B cell (primary cell): ENCODE measurements around the gene EID1. TPM values are rescaled to one million over a fixed set of nuclear protein-coding genes. Genes with fewer than 3 reads are reported as not detected.

Experiments used
- ATAC-seq: fragments of 200-7000 bp; cut with Tn5 transposase; one replicate; pipeline ENCODE4 v1.10.0; 2021; ENCODE audit warnings: low read depth, mild to moderate bottlenecking, moderate number of reproducible peaks, moderate library complexity
- CTCF ChIA-PET: fragments of 350-600 bp; sonication (Branson Sonifier 250); formaldehyde crosslinking; loops from one replicate; lab custom pipeline; 2021; ENCODE audit warnings: antibody characterized with exemption, inconsistent platforms; lab: Charles Lee
- POLR2A ChIA-PET: fragments of 350-600 bp; sonication (Branson Sonifier 250); formaldehyde crosslinking; loops from one replicate; lab custom pipeline; 2021; ENCODE audit warnings: antibody characterized with exemption; lab: Charles Lee
- DNase-seq: peaks from one replicate; pipeline ENCODE4 v3.0.0; 2013
- H2AFZ ChIP-seq: 2 replicates; pipeline ENCODE4 v1.6.1; 2012; ENCODE audit warnings: mild to moderate bottlenecking, low read depth, low read length; ENCODE audit not compliant: insufficient read depth, poor library complexity, severe bottlenecking
- H3K27ac ChIP-seq, 2 donors: 1 replicate in 1 of 2; 2 replicates in 1 of 2; pipeline ENCODE4 v1.5.1; 2012 to 2013; ENCODE audit warnings: low read length in 2 of 2, mild to moderate bottlenecking in 2 of 2, moderate library complexity in 1 of 2
- H3K27me3 ChIP-seq, 4 experiments: fragments of 200-600 bp in 1 of 4; sonication (generic) in 1 of 4; replicated peaks in 1 of 4; 1 replicate in 2 of 4; 2 replicates in 2 of 4; pipeline versions ENCODE4 v1.6.1 to v1.7.0; 2013 to 2016; ENCODE audit warnings: low read length in 3 of 4, mild to moderate bottlenecking in 2 of 4, mixed read lengths in 1 of 4, moderate library complexity in 1 of 4; ENCODE audit not compliant: insufficient read depth in 4 of 4, control insufficient read depth in 3 of 4; ENCODE audit errors: control extremely low read depth in 1 of 4
- H3K36me3 ChIP-seq, 2 experiments: replicated peaks in 1 of 2; 1 replicate in 1 of 2; 2 replicates in 1 of 2; pipeline versions ENCODE4 v1.6.1 to v1.7.1; 2013; ENCODE audit warnings: low read length in 1 of 2; ENCODE audit not compliant: insufficient read depth in 2 of 2, control insufficient read depth in 1 of 2; ENCODE audit errors: control extremely low read depth in 1 of 2, extremely low read depth in 1 of 2
- H3K4me1 ChIP-seq, 2 donors: fragments of 200-600 bp in 1 of 2; sonication (generic) in 1 of 2; 1 replicate in 1 of 2; 2 replicates in 1 of 2; pipeline versions ENCODE4 v1.5.1 to v1.6.1; 2013 to 2017; ENCODE audit warnings: low read length in 2 of 2; ENCODE audit not compliant: control insufficient read depth in 2 of 2, insufficient read depth in 2 of 2
- H3K4me2 ChIP-seq: replicated peaks from 2 replicates; pipeline ENCODE3; 2012; ENCODE audit warnings: mild to moderate bottlenecking, low read depth, low read length; ENCODE audit not compliant: poor library complexity, severe bottlenecking
- H3K4me3 ChIP-seq, 5 experiments: fragments of 200-600 bp in 1 of 5; sonication (generic) in 1 of 5; 1 replicate in 3 of 5; 2 replicates in 2 of 5; pipeline versions ENCODE4 v1.5.1 to v1.7.0; 2011 to 2016; ENCODE audit warnings: low read length in 4 of 5, mild to moderate bottlenecking in 4 of 5, low read depth in 2 of 5, control low read depth in 1 of 5, moderate library complexity in 1 of 5; ENCODE audit not compliant: insufficient read depth in 1 of 5; ENCODE audit errors: control extremely low read depth in 1 of 5, extremely low read depth in 1 of 5
- H3K79me2 ChIP-seq: fragments of 200-600 bp; sonication (generic); one replicate; pipeline ENCODE4 v1.6.0; 2016; ENCODE audit warnings: low read length; ENCODE audit not compliant: control insufficient read depth, insufficient read depth
- H3K9ac ChIP-seq: fragments of 200-600 bp; sonication (generic); 2 replicates; pipeline ENCODE4 v1.6.1; 2017; ENCODE audit warnings: mild to moderate bottlenecking, low read length, moderate library complexity
- H3K9me3 ChIP-seq, 3 donors: one replicate each; pipeline versions ENCODE4 v1.6.1 to v1.7.1; 2013; ENCODE audit warnings: low read length in 2 of 3; ENCODE audit not compliant: control insufficient read depth in 2 of 3, insufficient read depth in 1 of 3; ENCODE audit errors: control extremely low read depth in 1 of 3
- H4K20me1 ChIP-seq: 2 replicates; pipeline ENCODE4 v1.6.0; 2012; ENCODE audit warnings: mild to moderate bottlenecking, low read length; ENCODE audit not compliant: insufficient read depth, control insufficient read depth, poor library complexity, severe bottlenecking
- H3K27ac Mint-ChIP-seq: one replicate; pipeline ENCODE4 v1.8.0; 2021; ENCODE audit warnings: mixed read lengths
- H3K27me3 Mint-ChIP-seq: one replicate; pipeline ENCODE4 v1.8.0; 2021; ENCODE audit warnings: mixed read lengths
- H3K4me1 Mint-ChIP-seq: one replicate; pipeline ENCODE4 v1.8.0; 2021; ENCODE audit warnings: mixed read lengths
- H3K4me3 Mint-ChIP-seq: one replicate; pipeline ENCODE4 v1.8.0; 2021; ENCODE audit warnings: mixed read lengths
- H3K9me3 Mint-ChIP-seq: one replicate; pipeline ENCODE4 v1.8.0; 2022; ENCODE audit warnings: mixed read lengths; ENCODE audit not compliant: insufficient read depth
- EZH2 ChIP-seq: IDR thresholded peaks from 2 replicates; pipeline ENCODE4 v1.6.1; 2012; ENCODE audit warnings: borderline replicate concordance, low read depth, mild to moderate bottlenecking, moderate library complexity, low read length; ENCODE audit not compliant: insufficient read depth, poor library complexity, severe bottlenecking
- WGBS: methylation state at CpG from one replicate; pipeline ENCODE4 v1.1.5; 2013; ENCODE audit warnings: missing lambda C conversion rate; ENCODE audit not compliant: insufficient coverage; 5-methylcytosine and 5-hydroxymethylcytosine counted together
- intact Hi-C: fragments of 100-400 bp; cut with micrococcal nuclease; formaldehyde crosslinking; loops from one replicate; pipeline ENCODE4 v1.10.0; 2022
- polyA plus RNA-seq: library from polyadenylated mRNA; depleted of rRNA; stranded (reverse); fragments of >200 nt; gene quantifications from 2 replicates; pipeline ENCODE4 v1.2.3, GENCODE V29; 2012
- total RNA-seq, 2 donors: library from RNA; stranded (reverse); fragments of 120-200 nt in 1 of 2; gene quantifications; 1 replicate in 1 of 2; 2 replicates in 1 of 2; pipeline versions ENCODE4 v1.2.3 to v1.2.4, GENCODE V29; 2013 to 2022
- TF ChIP-seq, protein P1 (sequence below): fragments of 200-600 bp; IDR thresholded peaks from one replicate; pipeline ENCODE4 v1.8.0; 2022; ENCODE audit warnings: antibody characterized with exemption, mild to moderate bottlenecking

The EID1 gene
- total and polyA plus RNA-seq, 2 donors (not counting 1 experiment from before 2014, with no cell fraction given) = 30.2 to 56.5 TPM

DNA sequence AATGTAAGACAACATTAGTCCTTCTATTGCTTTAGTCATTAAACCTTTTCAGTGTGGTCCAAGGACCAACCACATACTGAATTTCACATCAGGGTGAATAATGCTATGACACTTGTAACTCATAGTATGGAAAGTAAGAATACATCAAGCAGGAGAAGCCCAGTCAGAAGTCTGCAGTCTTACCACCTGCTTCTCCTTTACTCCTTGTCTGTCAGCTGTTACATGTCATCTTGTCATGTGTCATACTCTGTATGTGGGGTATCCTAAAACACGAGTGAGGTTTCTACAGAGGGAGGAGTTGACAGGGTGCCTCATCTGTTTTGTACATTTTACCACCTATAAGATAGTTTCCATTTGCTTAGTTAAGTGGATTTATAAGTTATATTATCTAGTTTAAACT is 32.8 kb upstream of the EID1 start:
- Histone ChIP-seq H3K9ac (no peak overlapping the region), H3K27ac (no peak overlapping the region), H3K9me3 (no peaks in the 10 kb centered on the region), H3K27me3 (peaks cover 0 to 5% (median 0%) of the 10 kb centered on the region in 4 experiments), H3K79me2 (no peaks in the 10 kb centered on the region), H3K4me2 (no peak overlapping the region), H3K36me3 (no peaks in the 10 kb centered on the region), H3K4me1 (no peaks in the 10 kb centered on the region), H4K20me1 (no peaks in the 10 kb centered on the region), H2AFZ (no peak overlapping the region), H3K4me3 (no peak overlapping the region)
- ATAC-seq (no peak), DNase-seq (no peak)
- Mint-ChIP-seq H3K27ac (no peak overlapping the region), H3K4me3 (no peak overlapping the region), H3K27me3 (peaks cover 17% of the 10 kb centered on the region), H3K4me1 (no peaks in the 10 kb centered on the region), H3K9me3 (no peaks in the 10 kb centered on the region)
- TF ChIP-seq EZH2 = no peak
- TF ChIP-seq, protein P1, sequence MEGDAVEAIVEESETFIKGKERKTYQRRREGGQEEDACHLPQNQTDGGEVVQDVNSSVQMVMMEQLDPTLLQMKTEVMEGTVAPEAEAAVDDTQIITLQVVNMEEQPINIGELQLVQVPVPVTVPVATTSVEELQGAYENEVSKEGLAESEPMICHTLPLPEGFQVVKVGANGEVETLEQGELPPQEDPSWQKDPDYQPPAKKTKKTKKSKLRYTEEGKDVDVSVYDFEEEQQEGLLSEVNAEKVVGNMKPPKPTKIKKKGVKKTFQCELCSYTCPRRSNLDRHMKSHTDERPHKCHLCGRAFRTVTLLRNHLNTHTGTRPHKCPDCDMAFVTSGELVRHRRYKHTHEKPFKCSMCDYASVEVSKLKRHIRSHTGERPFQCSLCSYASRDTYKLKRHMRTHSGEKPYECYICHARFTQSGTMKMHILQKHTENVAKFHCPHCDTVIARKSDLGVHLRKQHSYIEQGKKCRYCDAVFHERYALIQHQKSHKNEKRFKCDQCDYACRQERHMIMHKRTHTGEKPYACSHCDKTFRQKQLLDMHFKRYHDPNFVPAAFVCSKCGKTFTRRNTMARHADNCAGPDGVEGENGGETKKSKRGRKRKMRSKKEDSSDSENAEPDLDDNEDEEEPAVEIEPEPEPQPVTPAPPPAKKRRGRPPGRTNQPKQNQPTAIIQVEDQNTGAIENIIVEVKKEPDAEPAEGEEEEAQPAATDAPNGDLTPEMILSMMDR = no peak
- ChIA-PET CTCF (interaction anchor here (2.2 kb wide), 1 partner anchor 14 kb away, joined by 6 read pairs; no protein-coding TSS in a partner anchor), POLR2A (no interaction called here)
- no CpG with 5 or more reads among the region's 1 CpG for WGBS
- intact Hi-C loops = no loop called here

DNA sequence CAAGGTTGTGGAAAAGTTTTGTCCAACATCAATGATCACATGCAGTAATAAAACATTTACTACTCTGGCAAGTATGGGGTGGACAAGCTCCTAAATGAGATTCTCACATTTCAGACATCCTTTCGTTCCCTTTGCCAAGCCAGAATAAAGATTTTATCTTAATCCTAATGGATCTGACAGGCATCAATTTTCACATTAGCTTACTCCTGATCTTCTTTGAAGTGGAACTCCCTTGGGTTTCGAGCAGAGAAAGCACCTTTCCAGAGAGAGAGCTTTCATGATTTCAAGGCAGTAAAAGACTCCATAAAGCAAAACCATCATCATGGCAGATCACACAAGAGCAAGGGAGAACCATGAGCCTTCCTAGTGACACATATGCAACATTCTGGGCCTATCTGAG is 27.3 kb upstream of the EID1 start:
- TF ChIP-seq EZH2 = no peak
- TF ChIP-seq, protein P1 = no peak
- no peak overlapping the region for H3K4me2 ChIP-seq
- no peak overlapping the region for H2AFZ ChIP-seq
- no peaks in the 10 kb centered on the region for H3K36me3 ChIP-seq
- no peaks in the 10 kb centered on the region for H3K9me3 ChIP-seq
- ChIA-PET POLR2A (interaction anchor here (0.6 kb wide), 1 partner anchor 1498 kb away, joined by 3 read pairs; no protein-coding TSS in a partner anchor), CTCF (interaction anchor here (0.6 kb wide), 1 partner anchor 1832 kb away, joined by 3 read pairs; no protein-coding TSS in a partner anchor)
- no peak overlapping the region for H3K4me3 ChIP-seq
- intact Hi-C loops = no loop called here
- H4K20me1 ChIP-seq = no peaks in the 10 kb centered on the region
- Mint-ChIP-seq H3K4me3 (no peak overlapping the region), H3K27me3 (peaks cover 28% of the 10 kb centered on the region), H3K27ac (no peak overlapping the region), H3K9me3 (no peaks in the 10 kb centered on the region), H3K4me1 (no peaks in the 10 kb centered on the region)
- 81% methylated on average over 2 of the region's 2 CpGs for WGBS
- DNase-seq (no peak), ATAC-seq (no peak)
- H3K4me1 ChIP-seq = no peaks in the 10 kb centered on the region
- no peak overlapping the region for H3K9ac ChIP-seq
- no peak overlapping the region for H3K27ac ChIP-seq
- peaks cover 0 to 5% (median 0%) of the 10 kb centered on the region in 4 experiments for H3K27me3 ChIP-seq
- H3K79me2 ChIP-seq = no peaks in the 10 kb centered on the region
